ENCODE data around the gene HINFP. TPM values are rescaled to one million over a fixed set of nuclear protein-coding genes. Genes with fewer than 3 reads are reported as not detected.

The HINFP gene
- total and polyA plus RNA-seq, 2 of the 8 experiments (the other 6 are each of a cell fraction or from before 2014, with no cell fraction given) = 35.0 to 37.3 TPM

GRCh38 chr11:119144825-119145486 is 23.6 kb downstream of the HINFP start:
- DNase-seq (ENCODE audit: low read depth in 1 of 2, low spot score in 2 of 2) = peak in 1 of 2 experiments; percentile 80
- Histone ChIP-seq H4K8ac (ENCODE audit: extremely low read depth, insufficient read depth, low read length) (no peak overlapping the region), H3K27me3 (replicated peaks in 1 of 4; ENCODE audit: control insufficient read depth in 3 of 4, extremely low read depth in 1 of 4, insufficient read depth in 3 of 4, low read length in 3 of 4) (peaks cover 11 to 28% (median 21%) of the 10 kb centered on the region in 4 experiments), H3K36me3 (ENCODE audit: control insufficient read depth in 2 of 4, insufficient read depth in 4 of 4, low read length in 3 of 4) (no peaks in the 10 kb centered on the region), H3K56ac (replicated peaks; ENCODE audit: insufficient read length, low read depth, low read length) (no peak overlapping the region), H4K91ac (replicated peaks; ENCODE audit: insufficient read length, low read length) (no peak overlapping the region), H3K14ac (ENCODE audit: insufficient read length) (no peak overlapping the region), H2BK120ac (replicated peaks; ENCODE audit: low read depth, low read length) (no peak overlapping the region), H3K79me2 (ENCODE audit: control insufficient read depth in 1 of 2, insufficient read depth in 2 of 2, low read length in 2 of 2) (no peaks in the 10 kb centered on the region), H3K27ac (ENCODE audit: low read depth, low read length) (no peak overlapping the region), H3K9me3 (ENCODE audit: insufficient read depth in 2 of 2, low read depth in 1 of 2, low read length in 1 of 2) (no peaks in the 10 kb centered on the region), H3K79me1 (ENCODE audit: low read depth, low read length) (no peaks in the 10 kb centered on the region), H2BK15ac (ENCODE audit: low read length) (peak overlapping the region; percentile 76), H2AK5ac (ENCODE audit: low read depth, low read length) (no peak overlapping the region), H4K5ac (ENCODE audit: insufficient read length, low read depth, low read length) (no peak overlapping the region), H3K4me2 (ENCODE audit: insufficient read depth in 1 of 2, low read depth in 2 of 2, low read length in 2 of 2) (peak overlapping the region in 1 of 2 experiments; percentile 21; a peak in 2 of 4 replicates), H4K20me1 (replicated peaks in 1 of 2; ENCODE audit: control insufficient read depth in 1 of 2, insufficient read depth in 2 of 2, low read length in 2 of 2) (no peaks in the 10 kb centered on the region), H3K9ac (replicated peaks in 1 of 4; ENCODE audit: extremely low read depth in 1 of 4, low read depth in 3 of 4, low read length in 3 of 4) (no peak overlapping the region), H3K4ac (replicated peaks; ENCODE audit: insufficient read length, low read depth, low read length) (no peak overlapping the region), H2BK5ac (ENCODE audit: low read depth, low read length) (no peak overlapping the region), H3K18ac (ENCODE audit: extremely low read depth, low read length) (no peak overlapping the region), H3K4me1 (replicated peaks in 1 of 4; ENCODE audit: control insufficient read depth in 3 of 4, insufficient read depth in 4 of 4, low read length in 3 of 4) (peaks cover 5 to 13% (median 9%) of the 10 kb centered on the region in 4 experiments), H3K23me2 (ENCODE audit: low read depth, low read length) (peaks cover 11% of the 10 kb centered on the region; the same call in 1 of the 2 replicates), H2BK20ac (ENCODE audit: low read length) (no peak overlapping the region), H2BK12ac (ENCODE audit: low read depth, low read length) (no peak overlapping the region), H3K4me3 (ENCODE audit: extremely low read depth in 1 of 4, insufficient read depth in 2 of 4, low read depth in 3 of 4, low read length in 4 of 4) (no peak overlapping the region), H3K23ac (ENCODE audit: insufficient read length) (no peak overlapping the region), H2AFZ (ENCODE audit: low read length) (peak overlapping the region; percentile 73; the same call in 1 of the 2 replicates)
- 20% methylated on average over 7 of the region's 7 CpGs; no CpG with 5 or more reads in 1 of the 2 experiments for WGBS, 2 experiments (ENCODE audit: extremely low coverage in 1 of 2, insufficient coverage in 1 of 2, insufficient read length in 1 of 2, insufficient replicate concordance in 2 of 2, low coverage in 1 of 2, low lambda C conversion rate in 2 of 2, missing lambda C conversion rate in 1 of 2)
- FAIRE-seq = peak; percentile 95
- POLR2A ChIA-PET (ENCODE audit: partially characterized antibody) = interaction anchor here (1.0 to 2.5 kb wide), 6 partner anchors 10 to 172 kb away, joined by 3 to 6 read pairs (median 4); partner anchors contain the start of gene NLRX1
- CTCF ChIA-PET (ENCODE audit: partially characterized antibody) = interaction anchor here (0.6 to 23.6 kb wide), 21 partner anchors 9 to 528 kb away, joined by 3 to 389 read pairs (median 4); partner anchors contain the start of genes CBL, NHERF4 and NLRX1
- TF ChIP-seq BCL11A (IDR thresholded peaks at IDR 0.05; ENCODE audit: low read depth in 2 of 2, low read length in 2 of 2) = no peak
- TF ChIP-seq TAF1 (IDR thresholded peaks at IDR 0.05; ENCODE audit: low read depth, low read length) = peak; percentile 44; the same call in 1 of the 2 replicates
- TF ChIP-seq CREB1 (IDR thresholded peaks at IDR 0.05) = no peak
- peak; percentile 30 to 58; a peak in 3 of 4 replicates for TF ChIP-seq RAD21 (IDR thresholded peaks at IDR 0.05 in 1 of 2, conservative IDR thresholded peaks at IDR 0.05 in 1 of 2; ENCODE audit: low read depth in 2 of 2, low read length in 2 of 2)
- peak; percentile 48 to 63 (median 63) for TF ChIP-seq CTCF (IDR thresholded peaks at IDR 0.05; ENCODE audit: control extremely low read depth in 1 of 3, insufficient read depth in 1 of 3, low read depth in 1 of 3, low read length in 3 of 3)
- TF ChIP-seq SUZ12 (IDR thresholded peaks at IDR 0.05; ENCODE audit: low read length) = no peak
- TF ChIP-seq YY1 (IDR thresholded peaks at IDR 0.05; ENCODE audit: low read depth, low read length) = peak; percentile 71; the same call in 1 of the 2 replicates
- TF ChIP-seq SIN3A (conservative IDR thresholded peaks at IDR 0.05 in 1 of 2, IDR thresholded peaks at IDR 0.05 in 1 of 2; ENCODE audit: low read depth in 1 of 2, low read length in 2 of 2) = 0 out of 4 replicates have a peak, but pooled peaks of 1 of the 2 experiments have one; percentile 48
- TF ChIP-seq SP2 (IDR thresholded peaks at IDR 0.05; ENCODE audit: low read length) = no peak

Data from H1 (cell line).